HG03097 (cell line): ENCODE results near the gene GRIP2.

Experiments used
- ATAC-seq: cut with Tn5 transposase; IDR thresholded peaks from one replicate; pipeline ENCODE4 v1.9.1; 2021; ENCODE audit not compliant: unreplicated experiment, low FRiP score

GRIP2 gene

GRCh38 chr3:14539742-14540491 is at the start of gene GRIP2:
TSS of gene GRIP2 (minus strand) at chr3:14540342. CDS start at chr3:14540308, 34 bp downstream.
- ATAC-seq = no peak

- no peak for ATAC-seq
Observed at GRCh38 chr3:14588425-14589112, 48.4 kb upstream of the GRIP2 start.

- no peak for ATAC-seq
Observed at GRCh38 chr3:14587740-14588360, 47.7 kb upstream of the GRIP2 start.

- no peak for ATAC-seq
Observed at GRCh38 chr3:14586611-14587010, 46.5 kb upstream of the GRIP2 start.

- ATAC-seq = no peak
Observed at GRCh38 chr3:14583548-14584091, 43.5 kb upstream of the GRIP2 start.

GRCh38 chr3:14582045-14582410 is 41.9 kb upstream of the GRIP2 start:
- ATAC-seq = no peak

- ATAC-seq = no peak
Observed at GRCh38 chr3:14581334-14582044, 41.3 kb upstream of the GRIP2 start.

GRCh38 chr3:14577897-14578296 is 37.8 kb upstream of the GRIP2 start:
- no peak for ATAC-seq

GRCh38 chr3:14576163-14576562 is 36.0 kb upstream of the GRIP2 start:
- ATAC-seq = no peak

GRCh38 chr3:14574183-14574582 is 34.0 kb upstream of the GRIP2 start:
- ATAC-seq = no peak

- no peak for ATAC-seq
Observed at GRCh38 chr3:14573706-14574105, 33.6 kb upstream of the GRIP2 start.

- no peak for ATAC-seq
Observed at GRCh38 chr3:14570864-14571263, 30.7 kb upstream of the GRIP2 start.

- no peak for ATAC-seq
Observed at GRCh38 chr3:14570089-14570488, 29.9 kb upstream of the GRIP2 start.

- ATAC-seq = no peak
Observed at GRCh38 chr3:14569474-14570000, 29.4 kb upstream of the GRIP2 start.

GRCh38 chr3:14568269-14568668 is 28.1 kb upstream of the GRIP2 start:
- ATAC-seq = no peak

GRCh38 chr3:14566812-14567211 is 26.7 kb upstream of the GRIP2 start:
- no peak for ATAC-seq

- ATAC-seq = no peak
Observed at GRCh38 chr3:14565868-14566588, 25.9 kb upstream of the GRIP2 start.

- ATAC-seq = no peak
Observed at GRCh38 chr3:14564741-14565140, 24.6 kb upstream of the GRIP2 start.

- ATAC-seq = no peak
Observed at GRCh38 chr3:14563946-14564539, 23.9 kb upstream of the GRIP2 start.
